HG03135 (cell line): ENCODE data around the gene SDK1.
"Not testable (repeated sequence)": the region's sequence is repeated elsewhere in the genome, so short reads cannot be mapped to it uniquely, and the experiment has no call there.

Experiments
- ATAC-seq: cut with Tn5 transposase; IDR thresholded peaks from one replicate; pipeline ENCODE4 v1.9.1; 2021; ENCODE audit warnings: mild to moderate bottlenecking, moderate library complexity; ENCODE audit not compliant: unreplicated experiment

The SDK1 gene

DNA sequence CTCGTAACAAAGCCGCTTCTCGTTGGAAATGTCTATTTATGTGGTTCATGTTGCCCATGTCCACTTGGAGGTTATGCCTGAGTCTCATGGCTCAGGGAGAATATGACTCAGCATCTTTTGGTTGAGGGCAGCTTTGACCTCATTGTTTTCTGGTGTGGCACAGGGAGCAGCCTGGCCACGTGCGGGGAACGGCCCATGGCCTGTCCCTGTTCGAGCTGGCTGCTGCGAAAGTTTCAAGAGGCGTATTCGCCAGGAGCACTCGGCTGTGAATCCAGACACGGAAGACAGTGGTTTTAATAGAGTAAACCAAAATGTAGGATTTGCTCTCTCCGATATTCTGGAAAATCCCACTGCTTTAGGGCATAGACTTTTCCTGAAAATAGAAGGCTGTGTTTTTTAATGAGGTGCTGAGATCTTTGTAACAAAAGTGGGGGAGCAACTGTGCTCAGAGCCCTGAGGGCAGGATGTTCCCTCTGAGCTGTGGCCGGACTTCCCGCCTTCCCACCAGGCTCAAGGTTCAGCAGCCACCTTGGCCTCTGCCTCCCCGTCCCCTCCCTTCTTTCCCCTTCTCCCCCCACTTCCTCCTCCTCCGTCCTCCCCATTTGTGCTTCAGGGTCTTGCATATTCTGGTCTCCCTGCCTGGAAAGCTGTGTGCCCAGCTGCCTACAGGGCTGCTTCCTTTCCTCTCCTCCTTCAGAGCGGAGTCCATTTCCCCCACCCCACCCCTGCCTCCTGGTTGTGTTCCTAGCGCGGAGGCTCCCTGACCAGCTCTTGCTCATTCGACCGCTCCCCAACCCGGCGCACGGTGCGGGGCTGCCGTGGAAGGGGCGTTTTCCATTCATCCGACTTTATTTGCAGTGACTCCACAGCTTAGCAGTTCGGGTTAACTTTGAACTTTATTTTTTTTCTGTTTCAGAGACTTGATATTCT lies 642.0 kb downstream of the SDK1 start:
- no peak for ATAC-seq

GRCh38 chr7:3943779-3944520 lies 642.9 kb downstream of the SDK1 start:
- no peak for ATAC-seq

GRCh38 chr7:3949242-3949640 lies 648.2 kb downstream of the SDK1 start:
- ATAC-seq, result no peak

DNA sequence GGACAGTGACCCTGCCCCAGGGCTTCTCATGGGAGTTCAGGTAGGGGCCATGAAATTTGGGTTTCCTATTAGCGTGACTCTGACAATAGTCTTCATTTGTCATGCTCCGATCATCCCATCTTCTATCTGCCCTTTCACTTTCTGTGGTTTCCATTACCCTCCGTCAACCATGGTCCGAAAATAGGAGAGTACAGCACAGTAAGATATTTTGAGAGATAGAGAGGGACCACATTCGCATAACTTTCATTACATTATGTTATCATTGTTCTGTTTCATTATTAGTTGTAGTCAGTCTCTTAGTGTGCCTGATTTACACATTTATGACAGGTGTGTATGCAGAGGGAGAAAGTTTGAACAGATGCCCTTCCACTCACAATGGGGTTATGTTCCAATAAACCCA lies 649.2 kb downstream of the SDK1 start:
- no peak for ATAC-seq

DNA sequence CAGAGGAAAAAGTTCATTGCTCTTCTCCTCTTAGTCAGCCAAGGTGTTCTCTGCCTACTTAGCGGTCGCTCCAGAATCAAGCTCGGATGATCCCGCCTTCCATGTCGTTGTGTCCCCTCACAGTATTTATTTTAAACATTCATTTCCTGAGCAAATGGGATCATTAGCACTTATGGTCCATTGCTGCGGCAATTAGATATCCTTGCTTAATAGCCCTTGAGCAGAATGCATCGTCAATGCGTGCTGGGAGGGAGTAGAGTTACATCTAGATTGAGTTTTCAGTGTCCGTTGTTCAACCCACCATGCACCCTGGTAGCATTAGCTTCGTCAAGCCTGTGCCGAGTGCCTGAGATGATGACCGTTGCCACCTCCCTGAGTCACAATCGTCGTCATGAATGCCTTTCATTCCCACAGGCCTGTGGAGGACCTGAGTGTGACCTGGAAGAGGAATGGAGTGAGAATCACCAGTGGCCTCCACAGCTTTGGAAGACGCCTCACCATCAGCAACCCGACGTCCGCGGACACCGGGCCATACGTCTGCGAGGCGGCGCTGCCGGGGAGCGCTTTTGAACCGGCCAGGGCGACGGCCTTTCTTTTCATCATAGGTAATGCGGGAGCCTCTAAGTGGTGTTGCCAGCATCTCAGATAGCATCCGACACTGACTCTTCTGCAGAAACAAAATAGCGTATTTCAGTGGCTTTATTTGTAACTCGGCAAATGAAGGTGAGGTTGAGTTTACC lies 650.4 kb downstream of the SDK1 start:
- ATAC-seq, result no peak

DNA sequence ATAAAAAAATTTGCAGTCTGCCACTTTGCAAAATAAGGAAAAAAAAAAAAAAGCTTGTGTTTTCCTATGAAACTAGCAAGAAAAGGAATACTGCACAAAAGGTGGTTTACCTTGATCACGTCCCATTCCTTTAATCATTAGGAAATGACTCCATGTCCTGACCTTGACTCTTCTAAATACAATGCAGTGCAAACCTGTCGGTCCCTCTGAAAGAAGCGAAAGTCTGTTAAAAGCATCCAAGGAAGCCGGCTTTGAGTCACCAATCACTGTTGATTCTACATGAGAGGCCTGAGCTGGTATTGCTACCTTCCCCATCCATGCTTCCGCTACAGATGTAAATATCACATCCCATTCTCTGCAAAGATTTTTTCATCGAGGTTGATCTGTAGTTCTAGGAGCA lies 652.1 kb downstream of the SDK1 start:
- ATAC-seq, result no peak

DNA sequence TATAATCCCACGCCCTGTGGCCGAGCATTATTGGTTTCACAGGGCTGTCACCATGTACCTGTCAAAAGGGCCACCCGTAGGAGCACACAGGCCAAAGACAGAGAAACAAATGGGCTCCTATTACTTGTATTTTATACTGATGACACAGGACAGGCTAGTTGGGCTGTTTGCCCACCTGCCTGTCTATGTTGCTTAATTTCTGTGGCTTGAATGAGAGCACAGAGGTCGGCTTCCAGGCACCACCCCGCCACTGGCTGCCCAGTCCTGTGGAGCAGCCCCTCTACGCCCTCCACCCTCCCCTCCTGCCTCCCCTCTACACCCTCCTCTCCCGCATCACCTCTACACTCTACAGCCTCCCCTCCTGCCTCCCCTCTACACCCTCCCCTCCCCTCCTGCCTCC lies 652.9 kb downstream of the SDK1 start:
- ATAC-seq, result no peak

GRCh38 chr7:3955026-3955425 lies 654.0 kb downstream of the SDK1 start:
- ATAC-seq, result no peak

DNA sequence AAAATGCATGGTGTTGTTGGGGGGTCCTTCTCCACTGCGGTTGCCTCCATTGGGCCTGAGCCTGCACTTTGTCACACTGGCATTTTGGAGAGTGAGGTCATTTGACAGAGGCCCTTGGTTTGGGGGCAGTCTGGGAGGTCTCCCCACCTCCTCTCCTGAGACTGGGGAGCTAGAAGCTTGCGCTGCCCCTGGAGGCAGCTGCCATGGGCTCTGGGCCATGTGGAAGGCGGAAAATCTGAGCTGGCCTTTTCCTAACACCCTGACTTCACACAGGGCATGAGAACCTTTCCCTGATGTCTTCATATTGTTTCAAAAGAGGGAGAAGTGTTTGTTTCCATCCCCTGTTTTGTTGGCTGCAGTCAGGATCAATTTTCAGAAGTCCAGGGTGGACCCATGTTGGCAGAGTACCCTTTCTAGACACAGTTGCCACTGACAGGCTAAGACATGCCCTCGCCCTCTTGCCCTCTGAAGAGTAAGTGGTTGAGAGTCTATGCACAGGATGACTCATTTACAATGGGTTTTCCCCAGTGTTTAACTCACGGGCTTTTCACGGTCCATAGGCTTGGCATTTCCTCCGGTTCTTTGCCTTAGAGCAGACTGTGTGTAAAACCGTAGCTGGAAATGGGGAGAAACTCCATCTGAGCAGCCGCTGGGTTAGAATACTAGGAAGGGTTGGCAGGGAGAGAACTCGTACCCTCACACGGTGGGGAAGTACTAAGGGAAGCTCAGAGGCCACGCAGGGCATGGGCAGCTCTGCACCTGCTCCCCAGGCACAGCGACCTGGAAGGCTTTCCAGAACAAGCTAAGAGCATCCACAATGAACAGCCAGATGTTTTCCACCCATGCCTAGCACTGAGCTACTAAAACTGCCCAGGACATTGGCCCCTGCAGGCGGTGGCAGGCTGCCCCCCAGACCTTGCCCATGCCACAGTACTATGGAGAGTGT lies 655.0 kb downstream of the SDK1 start:
- ATAC-seq, result peak; percentile 68

- ATAC-seq, result peak; percentile 43
Measured at GRCh38 chr7:3956949-3957348, 655.9 kb downstream of the SDK1 start.

- ATAC-seq, result no peak
Measured at GRCh38 chr7:3957472-3958108, 656.5 kb downstream of the SDK1 start.

- no peak for ATAC-seq
Measured at GRCh38 chr7:3958109-3958483, 657.0 kb downstream of the SDK1 start.

DNA sequence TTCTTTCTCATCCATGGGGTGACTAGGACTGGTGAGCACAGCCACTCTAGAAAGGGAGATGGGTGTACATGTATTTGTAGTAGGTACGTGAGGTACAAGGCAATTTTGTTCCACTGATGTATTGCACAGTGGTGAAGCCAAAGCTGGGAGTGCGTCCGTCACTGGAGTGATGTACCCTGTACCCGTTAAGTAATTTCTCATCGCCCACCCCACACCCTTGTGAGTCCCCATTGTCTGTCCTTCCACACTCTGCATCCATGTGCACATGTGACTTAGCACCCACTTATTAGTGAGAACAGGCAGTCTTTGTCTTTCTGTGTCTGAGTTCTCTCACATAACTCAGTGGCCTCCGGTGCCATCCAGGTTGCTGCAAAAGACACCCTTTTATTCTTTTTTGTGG lies 658.3 kb downstream of the SDK1 start:
- no peak for ATAC-seq

DNA sequence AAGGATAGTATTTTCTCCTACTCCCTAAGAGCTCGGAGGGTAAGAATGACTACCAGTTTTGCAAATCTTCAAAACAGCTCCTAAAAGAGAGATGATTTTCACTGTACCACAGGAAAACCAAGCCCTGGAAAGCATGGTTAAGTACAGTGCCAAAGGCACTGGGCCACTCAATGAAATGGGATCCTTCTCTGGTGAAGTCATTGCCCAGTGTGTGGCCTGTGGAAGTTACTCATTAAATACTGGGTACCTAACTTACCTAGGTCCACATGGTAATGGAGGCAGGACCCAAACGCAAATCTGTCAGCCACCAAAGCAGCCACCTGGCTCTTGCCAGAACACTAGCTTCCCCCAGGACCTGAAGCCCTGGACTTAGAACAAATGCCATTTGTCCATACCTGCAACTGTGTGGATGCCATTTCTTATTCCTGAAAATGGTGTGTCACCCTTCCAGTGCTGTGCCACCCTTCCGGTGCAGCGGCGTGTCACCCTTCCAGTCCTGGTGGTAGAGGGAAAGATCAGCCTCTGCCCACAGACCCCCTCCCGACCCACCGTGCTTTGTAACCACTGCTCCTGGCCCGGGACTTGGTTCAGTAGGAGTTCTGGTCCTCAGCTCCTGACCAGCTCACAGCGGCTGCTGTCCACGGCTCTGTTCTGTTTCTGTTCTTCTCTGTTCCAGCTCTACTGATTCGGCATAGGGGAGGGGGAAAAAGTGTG lies 659.2 kb downstream of the SDK1 start:
- no peak for ATAC-seq

DNA sequence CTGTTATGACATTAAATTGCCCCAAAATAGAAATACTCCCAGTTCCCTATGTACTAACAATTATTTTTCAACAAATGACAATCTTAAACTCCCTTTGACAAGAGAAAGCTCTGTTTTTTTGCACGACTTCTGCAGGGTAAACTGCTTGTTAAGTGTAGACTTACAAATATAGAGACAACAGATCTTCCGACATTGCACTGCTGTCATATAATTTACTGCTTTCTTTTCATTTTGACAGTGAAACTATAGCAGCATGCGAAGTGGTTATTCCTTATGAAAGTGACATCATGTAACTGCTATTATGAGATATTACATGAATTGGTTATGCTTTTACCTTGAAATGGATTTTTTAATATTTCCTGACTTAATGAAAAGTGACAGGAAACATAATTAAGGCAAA lies 659.9 kb downstream of the SDK1 start:
- no peak for ATAC-seq

DNA sequence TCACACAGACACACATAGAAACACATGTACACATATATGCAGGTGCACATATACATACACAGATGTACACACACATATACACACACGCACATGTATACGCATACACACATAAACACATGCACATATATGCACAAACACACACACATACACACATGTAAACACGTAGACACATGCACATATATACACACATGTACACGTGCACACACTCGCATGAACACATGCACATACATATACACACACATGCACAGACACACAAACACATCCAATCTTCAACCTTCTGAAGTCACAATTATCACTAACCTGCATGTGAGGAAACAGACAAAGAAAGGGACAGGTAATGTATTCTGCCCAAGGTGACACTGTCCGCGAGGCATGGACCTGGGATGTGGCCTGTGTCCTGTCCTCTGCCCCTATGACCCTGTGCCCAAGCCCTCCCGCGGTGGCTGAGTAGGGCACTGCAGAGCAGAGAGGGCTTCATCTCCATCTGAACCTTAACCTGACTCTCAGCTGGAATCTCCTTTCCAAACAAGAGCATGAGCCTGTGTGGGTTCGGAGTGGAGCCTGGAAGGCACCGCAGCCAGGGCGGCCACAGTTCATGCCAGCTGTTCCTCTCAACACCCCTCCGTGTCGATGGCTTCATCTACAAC lies 660.9 kb downstream of the SDK1 start:
- no peak for ATAC-seq

GRCh38 chr7:3963768-3964167 lies 662.7 kb downstream of the SDK1 start:
- not testable (repeated sequence) for ATAC-seq

GRCh38 chr7:3964980-3965606 lies 664.0 kb downstream of the SDK1 start:
- no peak for ATAC-seq
